IPS-NIHi11 (cell line): Measurements from ENCODE around the gene PLXNA4.

ENCODE experiments used
- DNase-seq: peaks from one replicate; pipeline ENCODE4 v3.0.0; 2012; ENCODE audit warnings: mixed read lengths, low spot score

The PLXNA4 gene

GRCh38 chr7:132087421-132087820 lies 488.8 kb downstream of the PLXNA4 start:
- DNase-seq: no peak

GRCh38 chr7:132084776-132085388 lies 491.4 kb downstream of the PLXNA4 start:
- no peak for DNase-seq

GRCh38 chr7:132083537-132084123 lies 492.6 kb downstream of the PLXNA4 start:
- no peak for DNase-seq

GRCh38 chr7:132083126-132083525 lies 493.1 kb downstream of the PLXNA4 start:
- no peak for DNase-seq

GRCh38 chr7:132082394-132082793 lies 493.9 kb downstream of the PLXNA4 start:
- no peak for DNase-seq

- no peak for DNase-seq
These were observed 494.6 kb downstream of the PLXNA4 start for GRCh38 chr7:132081686-132082085.

- no peak for DNase-seq
These were observed 495.2 kb downstream of the PLXNA4 start for GRCh38 chr7:132080967-132081668.

GRCh38 chr7:132080467-132080866 lies 495.8 kb downstream of the PLXNA4 start:
- no peak for DNase-seq

- DNase-seq: no peak
These were observed 497.2 kb downstream of the PLXNA4 start for GRCh38 chr7:132078891-132079735.

GRCh38 chr7:132077971-132078685 lies 498.1 kb downstream of the PLXNA4 start:
- DNase-seq: no peak

- DNase-seq: no peak
These were observed 499.8 kb downstream of the PLXNA4 start for GRCh38 chr7:132076301-132077035.

GRCh38 chr7:132075515-132075914 lies 500.8 kb downstream of the PLXNA4 start:
- DNase-seq: peak; percentile 38

- no peak for DNase-seq
These were observed 502.2 kb downstream of the PLXNA4 start for GRCh38 chr7:132073920-132074589.
